COLO829 (cell line): ENCODE data around the gene KDM3A.
"Not testable (repeated sequence)": the region's sequence is repeated elsewhere in the genome, so short reads cannot be mapped to it uniquely, and the experiment has no call there.

Experiments used
- DNase-seq: peaks from one replicate; pipeline ENCODE4 v3.0.0; 2012; ENCODE audit warnings: low spot score

Gene KDM3A

GRCh38 chr2:86477349-86477748 lies 36.2 kb downstream of the KDM3A start:
- no peak for DNase-seq

GRCh38 chr2:86480105-86480504 lies 38.9 kb downstream of the KDM3A start:
- DNase-seq = no peak

GRCh38 chr2:86482034-86482433 lies 40.9 kb downstream of the KDM3A start:
- DNase-seq = no peak

GRCh38 chr2:86484385-86484784 lies 43.2 kb downstream of the KDM3A start:
- no peak for DNase-seq

- no peak for DNase-seq
These were observed 43.9 kb downstream of the KDM3A start for GRCh38 chr2:86485103-86485502.

GRCh38 chr2:86485802-86486201 lies 44.6 kb downstream of the KDM3A start:
- no peak for DNase-seq

GRCh38 chr2:86487062-86487461 lies 45.9 kb downstream of the KDM3A start:
- DNase-seq = no peak

- DNase-seq = no peak
These were observed 47.5 kb downstream of the KDM3A start for GRCh38 chr2:86488561-86489250.

- no peak for DNase-seq
These were observed 48.4 kb downstream of the KDM3A start for GRCh38 chr2:86489542-86489941.

- DNase-seq = no peak
These were observed 49.1 kb downstream of the KDM3A start for GRCh38 chr2:86490245-86490644.

- no peak for DNase-seq
These were observed 49.9 kb downstream of the KDM3A start for GRCh38 chr2:86491088-86491487.

- DNase-seq = no peak
These were observed 50.9 kb downstream of the KDM3A start for GRCh38 chr2:86492048-86492453.

GRCh38 chr2:86496391-86496790 lies 55.2 kb downstream of the KDM3A start:
- DNase-seq = not testable (repeated sequence)

- DNase-seq = no peak
These were observed 57.5 kb downstream of the KDM3A start for GRCh38 chr2:86498468-86499260.

- DNase-seq = no peak
These were observed 58.2 kb downstream of the KDM3A start for GRCh38 chr2:86499326-86499725.

GRCh38 chr2:86500325-86501083 lies 59.3 kb downstream of the KDM3A start:
- DNase-seq = no peak

GRCh38 chr2:86507600-86507999 lies 66.4 kb downstream of the KDM3A start:
- no peak for DNase-seq

- DNase-seq = no peak
These were observed 69.3 kb downstream of the KDM3A start for GRCh38 chr2:86510436-86510933.

GRCh38 chr2:86512034-86512433 lies 70.9 kb downstream of the KDM3A start:
- no peak for DNase-seq

GRCh38 chr2:86512892-86513291 lies 71.7 kb downstream of the KDM3A start:
- DNase-seq = no peak

- no peak for DNase-seq
These were observed 72.9 kb downstream of the KDM3A start for GRCh38 chr2:86513948-86514660.

- no peak for DNase-seq
These were observed 77.3 kb downstream of the KDM3A start for GRCh38 chr2:86518481-86518880.
